ENCODE results near the gene DPP10.

Gene DPP10

GRCh38 chr2:115084446-115084845 is 642.0 kb downstream of the DPP10 start:
- no peak for TF ChIP-seq CTCF (IDR thresholded peaks at IDR 0.05)

- no peak for TF ChIP-seq CTCF (IDR thresholded peaks at IDR 0.05)
These were observed 652.0 kb downstream of the DPP10 start for GRCh38 chr2:115094441-115094840.

GRCh38 chr2:115105966-115106365 is 663.5 kb downstream of the DPP10 start:
- no peak for TF ChIP-seq CTCF (IDR thresholded peaks at IDR 0.05)

- TF ChIP-seq CTCF (IDR thresholded peaks at IDR 0.05), result no peak
These were observed 672.7 kb downstream of the DPP10 start for GRCh38 chr2:115115135-115115534.

- no peak for TF ChIP-seq CTCF (IDR thresholded peaks at IDR 0.05)
These were observed 675.9 kb downstream of the DPP10 start for GRCh38 chr2:115118306-115118705.

GRCh38 chr2:115119086-115119485 is 676.6 kb downstream of the DPP10 start:
- no peak for TF ChIP-seq CTCF (IDR thresholded peaks at IDR 0.05)

GRCh38 chr2:115122701-115123100 is 680.3 kb downstream of the DPP10 start:
- no peak for TF ChIP-seq CTCF (IDR thresholded peaks at IDR 0.05)

GRCh38 chr2:115124817-115125216 is 682.4 kb downstream of the DPP10 start:
- no peak for TF ChIP-seq CTCF (IDR thresholded peaks at IDR 0.05)
